Measurements from ENCODE around the gene DCLK1.

DNA sequence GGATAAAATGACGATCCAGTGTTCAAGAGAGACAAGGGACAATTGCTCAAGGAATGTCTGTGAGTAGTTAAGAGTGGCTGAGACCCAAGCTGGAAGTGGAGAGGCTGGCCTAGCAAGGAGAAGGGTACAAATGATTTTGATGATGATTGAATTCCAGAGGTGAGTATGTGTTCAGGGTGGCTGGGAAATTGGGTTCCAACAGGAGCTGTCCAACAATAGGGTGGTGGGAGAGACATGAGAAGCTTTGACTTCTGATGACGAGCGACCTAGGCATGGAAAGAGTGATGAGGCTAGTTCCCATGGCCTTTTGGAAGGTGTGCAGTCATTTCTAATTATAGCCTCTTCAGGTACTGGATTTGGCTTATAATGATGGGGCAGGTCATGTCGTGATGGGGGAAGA, 29.1 kb upstream of the DCLK1 start:
- TF ChIP-seq, protein P1, sequence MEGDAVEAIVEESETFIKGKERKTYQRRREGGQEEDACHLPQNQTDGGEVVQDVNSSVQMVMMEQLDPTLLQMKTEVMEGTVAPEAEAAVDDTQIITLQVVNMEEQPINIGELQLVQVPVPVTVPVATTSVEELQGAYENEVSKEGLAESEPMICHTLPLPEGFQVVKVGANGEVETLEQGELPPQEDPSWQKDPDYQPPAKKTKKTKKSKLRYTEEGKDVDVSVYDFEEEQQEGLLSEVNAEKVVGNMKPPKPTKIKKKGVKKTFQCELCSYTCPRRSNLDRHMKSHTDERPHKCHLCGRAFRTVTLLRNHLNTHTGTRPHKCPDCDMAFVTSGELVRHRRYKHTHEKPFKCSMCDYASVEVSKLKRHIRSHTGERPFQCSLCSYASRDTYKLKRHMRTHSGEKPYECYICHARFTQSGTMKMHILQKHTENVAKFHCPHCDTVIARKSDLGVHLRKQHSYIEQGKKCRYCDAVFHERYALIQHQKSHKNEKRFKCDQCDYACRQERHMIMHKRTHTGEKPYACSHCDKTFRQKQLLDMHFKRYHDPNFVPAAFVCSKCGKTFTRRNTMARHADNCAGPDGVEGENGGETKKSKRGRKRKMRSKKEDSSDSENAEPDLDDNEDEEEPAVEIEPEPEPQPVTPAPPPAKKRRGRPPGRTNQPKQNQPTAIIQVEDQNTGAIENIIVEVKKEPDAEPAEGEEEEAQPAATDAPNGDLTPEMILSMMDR (IDR thresholded peaks at IDR 0.05): no peak
- no peak for TF ChIP-seq POLR2A (IDR thresholded peaks at IDR 0.05)

All from body of pancreas (tissue), 4 donors.